ENCODE measurements around the gene OR5B3.

The OR5B3 gene

GRCh38 chr11:58444300-58444699, 37.6 kb upstream of the OR5B3 start:
- no peak for DNase-seq (ENCODE audit: low read depth in 1 of 2, low spot score in 1 of 2)
- H3K27ac ChIP-seq (replicated peaks) = no peak overlapping the region
- TF ChIP-seq SPI1 (IDR thresholded peaks at IDR 0.05; ENCODE audit: borderline replicate concordance, low read depth) = no peak
- no peaks in the 10 kb centered on the region for H3K27me3 ChIP-seq (ENCODE audit: insufficient read depth, poor library complexity, severe bottlenecking)
- H3K4me3 ChIP-seq (replicated peaks; ENCODE audit: insufficient read depth, low read length) = no peak overlapping the region

GRCh38 chr11:58442136-58442535, 35.5 kb upstream of the OR5B3 start, which contains the start of gene OR5B12:
OR5B12 (minus strand) TSS chr11:58442236; CDS start chr11:58440151, 2,085 bp downstream.
- Histone ChIP-seq H3K4me3 (replicated peaks; ENCODE audit: insufficient read depth, low read length) (no peak within 1 kb of the TSS), H3K27me3 (ENCODE audit: insufficient read depth, poor library complexity, severe bottlenecking) (no peaks in the 10 kb centered on the region), H3K27ac (replicated peaks) (no peak within 1 kb of the TSS)
- DNase-seq (ENCODE audit: low read depth in 1 of 2, low spot score in 1 of 2) = no peak
- no peak for TF ChIP-seq SPI1 (IDR thresholded peaks at IDR 0.05; ENCODE audit: borderline replicate concordance, low read depth)
- no peak for TF ChIP-seq GABPA (IDR thresholded peaks at IDR 0.05; ENCODE audit: low read depth)
- TF ChIP-seq POLR2AphosphoS5 (IDR thresholded peaks at IDR 0.05; ENCODE audit: low read depth) = no peak
- TF ChIP-seq REST (IDR thresholded peaks at IDR 0.05; ENCODE audit: insufficient replicate concordance, low read depth) = no peak
- TF ChIP-seq CTCF (IDR thresholded peaks at IDR 0.05; ENCODE audit: insufficient read depth, low read length) = no peak

- no peak for DNase-seq (ENCODE audit: low read depth in 1 of 2, low spot score in 1 of 2)
- no peaks in the 10 kb centered on the region for H3K27me3 ChIP-seq (ENCODE audit: insufficient read depth, poor library complexity, severe bottlenecking)
Measured at GRCh38 chr11:58438486-58438885, 31.8 kb upstream of the OR5B3 start.

More at GRCh38 chr11:58438486-58438885, 31.8 kb upstream of the OR5B3 start:
- Histone ChIP-seq H3K27ac (replicated peaks) (no peak overlapping the region), H3K4me3 (replicated peaks; ENCODE audit: insufficient read depth, low read length) (no peak overlapping the region)
- TF ChIP-seq CTCF (IDR thresholded peaks at IDR 0.05; ENCODE audit: insufficient read depth, low read length) = no peak
- TF ChIP-seq REST (IDR thresholded peaks at IDR 0.05; ENCODE audit: insufficient replicate concordance, low read depth) = no peak
- no peak for TF ChIP-seq POLR2AphosphoS5 (IDR thresholded peaks at IDR 0.05; ENCODE audit: low read depth)
- TF ChIP-seq SPI1 (IDR thresholded peaks at IDR 0.05; ENCODE audit: borderline replicate concordance, low read depth) = no peak
- TF ChIP-seq GABPA (IDR thresholded peaks at IDR 0.05; ENCODE audit: low read depth) = no peak

All from HL-60 (cell line).